Liver (tissue), 9 donors: ENCODE measurements around the gene PCMTD2. TPM values are rescaled to one million over a fixed set of nuclear protein-coding genes. Genes with fewer than 3 reads are reported as not detected.

Experiments
- DNase-seq: peaks from one replicate; pipeline ENCODE4 v3.0.0-alpha.2; 2017; ENCODE audit warnings: low spot score
- H3K27ac ChIP-seq, 2 donors: one replicate each; pipeline ENCODE4 v1.7.0; 2013; ENCODE audit warnings: inconsistent platforms in 2 of 2, low read length in 2 of 2, control low read depth in 1 of 2, low read depth in 1 of 2, mild to moderate bottlenecking in 1 of 2
- H3K27me3 ChIP-seq, 4 donors: one replicate each; pipeline versions ENCODE4 v1.6.1 to v1.7.0; 2013; ENCODE audit warnings: low read length in 3 of 4, inconsistent platforms in 1 of 4, mild to moderate bottlenecking in 1 of 4, moderate library complexity in 1 of 4; ENCODE audit not compliant: control insufficient read depth in 4 of 4, insufficient read depth in 4 of 4
- H3K36me3 ChIP-seq, 4 donors: one replicate each; pipeline versions ENCODE4 v1.6.1 to v1.7.0; 2013; ENCODE audit warnings: low read length in 3 of 4, mild to moderate bottlenecking in 3 of 4, low read depth in 1 of 4, moderate library complexity in 1 of 4; ENCODE audit not compliant: control insufficient read depth in 4 of 4, insufficient read depth in 3 of 4
- H3K4me1 ChIP-seq, 4 donors: one replicate each; pipeline versions ENCODE4 v1.6.1 to v1.7.0; 2013; ENCODE audit warnings: low read length in 3 of 4, mild to moderate bottlenecking in 3 of 4, moderate library complexity in 1 of 4; ENCODE audit not compliant: control insufficient read depth in 4 of 4, insufficient read depth in 4 of 4
- H3K4me3 ChIP-seq, 3 donors: one replicate each; pipeline versions ENCODE4 v1.6.1 to v1.7.0; 2013; ENCODE audit warnings: low read length in 3 of 3, control low read depth in 1 of 3, low read depth in 1 of 3, mild to moderate bottlenecking in 1 of 3
- H3K9ac ChIP-seq, 2 donors: one replicate each; pipeline ENCODE4 v1.7.0; 2013; ENCODE audit warnings: low read length in 2 of 2, mild to moderate bottlenecking in 2 of 2, moderate library complexity in 2 of 2, control low read depth in 1 of 2, low read depth in 1 of 2
- H3K9me3 ChIP-seq, 4 donors: one replicate each; pipeline versions ENCODE4 v1.6.1 to v1.7.0; 2013; ENCODE audit warnings: low read length in 3 of 4; ENCODE audit not compliant: control insufficient read depth in 4 of 4
- EGR1 ChIP-seq, 2 donors: IDR thresholded peaks; 2 replicates each; pipeline ENCODE4 v1.6.1; 2016 to 2018; ENCODE audit warnings: antibody characterized with exemption in 2 of 2, low read depth in 2 of 2
- FOXA1 ChIP-seq: IDR thresholded peaks from 2 replicates; pipeline ENCODE4 v1.6.1; 2016; ENCODE audit warnings: antibody characterized with exemption
- FOXA2 ChIP-seq: IDR thresholded peaks from 2 replicates; pipeline ENCODE4 v1.6.1; 2016; ENCODE audit warnings: antibody characterized with exemption
- GABPA ChIP-seq, 2 donors: IDR thresholded peaks in 1 of 2; conservative IDR thresholded peaks in 1 of 2; 2 replicates each; pipeline ENCODE4 v1.6.1; 2016; ENCODE audit warnings: antibody characterized with exemption in 2 of 2, mild to moderate bottlenecking in 1 of 2, moderate library complexity in 1 of 2
- HNF4A ChIP-seq, 2 donors: conservative IDR thresholded peaks; 2 replicates each; pipeline ENCODE4 v1.6.1; 2016; ENCODE audit warnings: antibody characterized with exemption in 2 of 2, mild to moderate bottlenecking in 2 of 2
- HNF4G ChIP-seq: IDR thresholded peaks from 2 replicates; pipeline ENCODE4 v1.6.1; 2016; ENCODE audit warnings: antibody characterized with exemption
- JUND ChIP-seq, 2 donors: IDR thresholded peaks; 2 replicates each; pipeline ENCODE4 v1.6.1; 2016; ENCODE audit warnings: antibody characterized with exemption in 2 of 2
- NR2F2 ChIP-seq: IDR thresholded peaks from 2 replicates; pipeline ENCODE4 v1.6.1; 2016; ENCODE audit warnings: antibody characterized with exemption
- RAD21 ChIP-seq, 2 donors: IDR thresholded peaks; 2 replicates each; pipeline ENCODE4 v1.6.1; 2016; ENCODE audit warnings: antibody characterized with exemption in 2 of 2, mild to moderate bottlenecking in 2 of 2
- RXRA ChIP-seq, 2 donors: IDR thresholded peaks; 2 replicates each; pipeline ENCODE4 v1.6.1; 2017 to 2018; ENCODE audit warnings: antibody characterized with exemption in 2 of 2, mild to moderate bottlenecking in 1 of 2
- SP1 ChIP-seq: IDR thresholded peaks from 2 replicates; pipeline ENCODE4 v1.6.1; 2018; ENCODE audit warnings: antibody characterized with exemption, mild to moderate bottlenecking
- TAF1 ChIP-seq: conservative IDR thresholded peaks from 2 replicates; pipeline ENCODE4 v1.6.1; 2016; ENCODE audit warnings: antibody characterized with exemption, mild to moderate bottlenecking
- YY1 ChIP-seq: IDR thresholded peaks from 2 replicates; pipeline ENCODE4 v1.6.1; 2016; ENCODE audit warnings: antibody characterized with exemption, mild to moderate bottlenecking
- WGBS: extraction: QIAGEN DNeasy Blood & Tissue Kit; methylation state at CpG from one replicate; pipeline ENCODE4 v1.1.7; 2013; 5-methylcytosine and 5-hydroxymethylcytosine counted together
- polyA plus RNA-seq, 2 donors: library from polyadenylated mRNA; stranded (reverse) in 1 of 2; unstranded in 1 of 2; fragments of 200-250 nt in 1 of 2; fragments of >200 nt in 1 of 2; fragmentation: Nextera tagmentation in 1 of 2; extraction: Ambion mirVana in 1 of 2; gene quantifications; one replicate each; pipeline versions ENCODE4 v1.2.1 to v1.2.3, GENCODE V29; 2013 to 2015
- total RNA-seq, 2 donors: library from RNA; depleted of rRNA; stranded (reverse); fragments of >200 nt; gene quantifications; one replicate each; pipeline ENCODE4 v1.2.3, GENCODE V29; 2014
- TF ChIP-seq, protein P1 (sequence below): IDR thresholded peaks from 2 replicates; pipeline ENCODE4 v1.6.1; 2016; ENCODE audit warnings: antibody characterized with exemption
- TF ChIP-seq, protein P2 (sequence below): IDR thresholded peaks from 2 replicates; pipeline ENCODE4 v1.6.1; 2016; ENCODE audit warnings: antibody characterized with exemption, mild to moderate bottlenecking
- TF ChIP-seq, protein P3 (sequence below): IDR thresholded peaks from 2 replicates; pipeline ENCODE4 v1.6.1; 2016; ENCODE audit warnings: antibody characterized with exemption
- TF ChIP-seq, protein P4 (sequence below): IDR thresholded peaks from 2 replicates; pipeline ENCODE4 v1.6.1; 2016; ENCODE audit warnings: antibody characterized with exemption
- TF ChIP-seq, protein P5 (sequence below): fragments of 150-350 bp; IDR thresholded peaks from 2 replicates; pipeline ENCODE4 v1.5.1; 2017; ENCODE audit warnings: improper control_type of control experiment, low read depth, low read length; ENCODE audit not compliant: missing input control
- donor health status: healthy.
- donor health status: healthy.
- donor health status: healthy.
- donor health status: healthy.
- donor health status: healthy.

Gene PCMTD2
- total and polyA plus RNA-seq, 4 donors, result 12.7 to 74.4 (median 25.4) TPM

DNA sequence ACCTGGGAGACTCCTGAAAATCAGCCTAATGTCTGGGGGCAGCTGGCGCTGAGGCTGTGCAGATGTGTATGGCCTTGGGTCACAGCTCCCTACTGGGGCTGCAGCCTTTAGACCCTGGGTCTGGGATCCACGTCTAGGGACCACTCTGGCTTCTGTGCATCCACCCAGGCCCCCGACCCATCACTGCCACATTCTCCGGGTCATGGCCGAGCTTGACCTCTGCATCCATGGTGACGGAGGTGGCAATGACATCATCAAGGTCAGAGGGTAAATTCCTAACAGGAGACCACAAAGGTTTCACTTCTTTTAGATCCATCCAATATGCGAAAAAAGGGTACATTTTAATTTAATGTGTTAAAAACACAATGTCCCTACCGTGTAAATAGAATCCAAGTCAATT is 14.5 kb upstream of the PCMTD2 start (continued):
- TF ChIP-seq NR2F2 (no peak), EGR1 (IDR thresholded peaks at IDR 0.05; ENCODE audit: low read depth in 2 of 2) (no peak)

DNA sequence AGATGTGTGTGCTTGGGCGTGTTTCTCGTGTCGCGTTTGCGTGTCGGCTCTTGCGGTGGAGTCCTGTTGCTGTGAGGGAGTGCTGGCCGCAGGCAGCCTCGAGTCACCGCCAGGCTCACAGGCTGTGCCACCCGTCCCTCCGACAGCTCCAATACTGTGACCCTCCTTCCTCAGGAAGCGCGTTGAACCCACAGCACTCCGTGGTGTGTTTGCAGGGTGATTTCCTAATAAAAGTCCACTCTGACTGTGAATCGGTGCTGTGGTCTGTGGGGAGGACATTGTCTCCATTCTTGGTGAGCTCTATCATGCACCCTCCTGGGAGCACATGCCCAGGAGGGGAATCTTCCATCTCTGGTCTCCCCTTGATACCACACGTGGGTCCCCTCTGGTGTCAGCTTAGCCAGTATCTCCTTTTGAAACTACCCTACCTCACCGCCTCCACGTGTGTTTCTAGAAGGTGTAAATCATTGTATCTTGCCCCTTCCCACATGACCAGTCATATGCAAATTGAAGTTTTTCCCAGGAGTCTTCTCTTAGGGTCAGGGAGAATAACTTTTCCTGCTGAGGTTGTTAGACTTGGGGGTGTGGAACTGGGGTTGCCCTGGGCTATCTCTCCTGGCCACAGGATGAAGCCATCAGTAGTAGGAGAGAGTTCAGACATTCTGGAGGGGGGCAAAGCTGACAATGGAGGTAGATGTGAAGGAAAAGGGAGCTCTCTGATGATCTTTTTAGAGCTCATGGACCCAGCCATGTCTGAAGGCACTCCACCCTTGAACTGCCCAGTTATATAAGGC is 13.3 kb upstream of the PCMTD2 start:
- Histone ChIP-seq H3K27me3 (no peaks in the 10 kb centered on the region), H3K9ac (no peak overlapping the region), H3K27ac (peak overlapping the region; percentile 52 to 63), H3K4me1 (peaks cover 5 to 37% (median 28%) of the 10 kb centered on the region in 4 donors), H3K36me3 (no peaks in the 10 kb centered on the region), H3K4me3 (no peak overlapping the region), H3K9me3 (no peaks in the 10 kb centered on the region)
- no peak for TF ChIP-seq HNF4A (conservative IDR thresholded peaks at IDR 0.05)
- TF ChIP-seq GABPA (IDR thresholded peaks at IDR 0.05 in 1 of 2, conservative IDR thresholded peaks at IDR 0.05 in 1 of 2), result no peak
- TF ChIP-seq NR2F2, result no peak
- no peak for TF ChIP-seq HNF4G
- TF ChIP-seq YY1, result no peak
- no peak for TF ChIP-seq RAD21 (IDR thresholded peaks at IDR 0.05)
- TF ChIP-seq, protein P1, sequence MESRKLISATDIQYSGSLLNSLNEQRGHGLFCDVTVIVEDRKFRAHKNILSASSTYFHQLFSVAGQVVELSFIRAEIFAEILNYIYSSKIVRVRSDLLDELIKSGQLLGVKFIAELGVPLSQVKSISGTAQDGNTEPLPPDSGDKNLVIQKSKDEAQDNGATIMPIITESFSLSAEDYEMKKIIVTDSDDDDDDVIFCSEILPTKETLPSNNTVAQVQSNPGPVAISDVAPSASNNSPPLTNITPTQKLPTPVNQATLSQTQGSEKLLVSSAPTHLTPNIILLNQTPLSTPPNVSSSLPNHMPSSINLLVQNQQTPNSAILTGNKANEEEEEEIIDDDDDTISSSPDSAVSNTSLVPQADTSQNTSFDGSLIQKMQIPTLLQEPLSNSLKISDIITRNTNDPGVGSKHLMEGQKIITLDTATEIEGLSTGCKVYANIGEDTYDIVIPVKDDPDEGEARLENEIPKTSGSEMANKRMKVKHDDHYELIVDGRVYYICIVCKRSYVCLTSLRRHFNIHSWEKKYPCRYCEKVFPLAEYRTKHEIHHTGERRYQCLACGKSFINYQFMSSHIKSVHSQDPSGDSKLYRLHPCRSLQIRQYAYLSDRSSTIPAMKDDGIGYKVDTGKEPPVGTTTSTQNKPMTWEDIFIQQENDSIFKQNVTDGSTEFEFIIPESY, result no peak
- TF ChIP-seq, protein P2, sequence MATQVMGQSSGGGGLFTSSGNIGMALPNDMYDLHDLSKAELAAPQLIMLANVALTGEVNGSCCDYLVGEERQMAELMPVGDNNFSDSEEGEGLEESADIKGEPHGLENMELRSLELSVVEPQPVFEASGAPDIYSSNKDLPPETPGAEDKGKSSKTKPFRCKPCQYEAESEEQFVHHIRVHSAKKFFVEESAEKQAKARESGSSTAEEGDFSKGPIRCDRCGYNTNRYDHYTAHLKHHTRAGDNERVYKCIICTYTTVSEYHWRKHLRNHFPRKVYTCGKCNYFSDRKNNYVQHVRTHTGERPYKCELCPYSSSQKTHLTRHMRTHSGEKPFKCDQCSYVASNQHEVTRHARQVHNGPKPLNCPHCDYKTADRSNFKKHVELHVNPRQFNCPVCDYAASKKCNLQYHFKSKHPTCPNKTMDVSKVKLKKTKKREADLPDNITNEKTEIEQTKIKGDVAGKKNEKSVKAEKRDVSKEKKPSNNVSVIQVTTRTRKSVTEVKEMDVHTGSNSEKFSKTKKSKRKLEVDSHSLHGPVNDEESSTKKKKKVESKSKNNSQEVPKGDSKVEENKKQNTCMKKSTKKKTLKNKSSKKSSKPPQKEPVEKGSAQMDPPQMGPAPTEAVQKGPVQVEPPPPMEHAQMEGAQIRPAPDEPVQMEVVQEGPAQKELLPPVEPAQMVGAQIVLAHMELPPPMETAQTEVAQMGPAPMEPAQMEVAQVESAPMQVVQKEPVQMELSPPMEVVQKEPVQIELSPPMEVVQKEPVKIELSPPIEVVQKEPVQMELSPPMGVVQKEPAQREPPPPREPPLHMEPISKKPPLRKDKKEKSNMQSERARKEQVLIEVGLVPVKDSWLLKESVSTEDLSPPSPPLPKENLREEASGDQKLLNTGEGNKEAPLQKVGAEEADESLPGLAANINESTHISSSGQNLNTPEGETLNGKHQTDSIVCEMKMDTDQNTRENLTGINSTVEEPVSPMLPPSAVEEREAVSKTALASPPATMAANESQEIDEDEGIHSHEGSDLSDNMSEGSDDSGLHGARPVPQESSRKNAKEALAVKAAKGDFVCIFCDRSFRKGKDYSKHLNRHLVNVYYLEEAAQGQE, result no peak
- TF ChIP-seq EGR1 (IDR thresholded peaks at IDR 0.05; ENCODE audit: low read depth in 2 of 2), result no peak
- no peak for TF ChIP-seq TAF1
- TF ChIP-seq, protein P3, sequence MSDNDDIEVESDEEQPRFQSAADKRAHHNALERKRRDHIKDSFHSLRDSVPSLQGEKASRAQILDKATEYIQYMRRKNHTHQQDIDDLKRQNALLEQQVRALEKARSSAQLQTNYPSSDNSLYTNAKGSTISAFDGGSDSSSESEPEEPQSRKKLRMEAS, result no peak
- TF ChIP-seq SP1, result no peak
- no peak for TF ChIP-seq FOXA2
- no peak for TF ChIP-seq FOXA1
- TF ChIP-seq RXRA (IDR thresholded peaks at IDR 0.05), result no peak
- TF ChIP-seq, protein P4, sequence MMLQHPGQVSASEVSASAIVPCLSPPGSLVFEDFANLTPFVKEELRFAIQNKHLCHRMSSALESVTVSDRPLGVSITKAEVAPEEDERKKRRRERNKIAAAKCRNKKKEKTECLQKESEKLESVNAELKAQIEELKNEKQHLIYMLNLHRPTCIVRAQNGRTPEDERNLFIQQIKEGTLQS, result no peak
- TF ChIP-seq JUND (IDR thresholded peaks at IDR 0.05), result no peak
- TF ChIP-seq, protein P5, sequence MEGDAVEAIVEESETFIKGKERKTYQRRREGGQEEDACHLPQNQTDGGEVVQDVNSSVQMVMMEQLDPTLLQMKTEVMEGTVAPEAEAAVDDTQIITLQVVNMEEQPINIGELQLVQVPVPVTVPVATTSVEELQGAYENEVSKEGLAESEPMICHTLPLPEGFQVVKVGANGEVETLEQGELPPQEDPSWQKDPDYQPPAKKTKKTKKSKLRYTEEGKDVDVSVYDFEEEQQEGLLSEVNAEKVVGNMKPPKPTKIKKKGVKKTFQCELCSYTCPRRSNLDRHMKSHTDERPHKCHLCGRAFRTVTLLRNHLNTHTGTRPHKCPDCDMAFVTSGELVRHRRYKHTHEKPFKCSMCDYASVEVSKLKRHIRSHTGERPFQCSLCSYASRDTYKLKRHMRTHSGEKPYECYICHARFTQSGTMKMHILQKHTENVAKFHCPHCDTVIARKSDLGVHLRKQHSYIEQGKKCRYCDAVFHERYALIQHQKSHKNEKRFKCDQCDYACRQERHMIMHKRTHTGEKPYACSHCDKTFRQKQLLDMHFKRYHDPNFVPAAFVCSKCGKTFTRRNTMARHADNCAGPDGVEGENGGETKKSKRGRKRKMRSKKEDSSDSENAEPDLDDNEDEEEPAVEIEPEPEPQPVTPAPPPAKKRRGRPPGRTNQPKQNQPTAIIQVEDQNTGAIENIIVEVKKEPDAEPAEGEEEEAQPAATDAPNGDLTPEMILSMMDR, result no peak
- no peak for DNase-seq
- 73% methylated on average over 19 of the region's 19 CpGs for WGBS
